HCT116 (cell line): ENCODE data around the gene TPM4. TPM values are rescaled to one million over a fixed set of nuclear protein-coding genes. Genes with fewer than 3 reads are reported as not detected.

Experiments used
- ATAC-seq: fragments of 200-7000 bp; cut with Tn5 transposase; 2 replicates; pipeline ENCODE4 v1.9.1; 2020; ENCODE audit warnings: mild to moderate bottlenecking, moderate library complexity
- BruUV-seq: library from RNA; stranded (reverse); fragments of 400-500 nt; replicated peaks from 2 replicates; lab custom pipeline; 2021; lab: Mats Ljungman, UMichigan
- CTCF ChIA-PET: fragments of 300-600 bp; sonication (Branson Sonifier 250); formaldehyde crosslinking; loops from one replicate; lab custom pipeline; 2021; ENCODE audit warnings: antibody characterized with exemption; lab: Charles Lee
- POLR2A ChIA-PET: fragments of 300-600, 350-600 bp; sonication (Branson Sonifier 250); formaldehyde crosslinking; loops from one replicate; lab custom pipeline; 2021; ENCODE audit warnings: antibody characterized with exemption; lab: Charles Lee
- RAD21 ChIA-PET, 2 experiments: fragments of 300-600 bp; sonication (Branson Sonifier 250); formaldehyde crosslinking; loops; one replicate each; lab custom pipeline; 2023; ENCODE audit warnings: low total read pairs in 2 of 2; ENCODE audit not compliant: uncharacterized antibody in 2 of 2, unreplicated experiment in 2 of 2, low non-redundant PET in 1 of 2; lab: Charles Lee
- DNase-seq: peaks from one replicate; pipeline ENCODE4 v3.0.0-alpha.2; 2010; ENCODE audit warnings: low read depth, low spot score
- H2AFZ ChIP-seq: fragments of 200-600 bp; shearing (Covaris generic), sonication (generic); 2 replicates; pipeline ENCODE4 v1.6.1; 2017; ENCODE audit warnings: low read depth, mixed run types, mixed read lengths, antibody characterized with exemption, low read length; ENCODE audit not compliant: poor library complexity, severe bottlenecking
- H3K27ac ChIP-seq: 2 replicates; pipeline ENCODE4 v1.5.1; 2012; ENCODE audit warnings: low read depth, low read length
- H3K27me3 ChIP-seq: fragments of 200-600 bp; sonication (generic); 2 replicates; pipeline ENCODE4 v1.6.1; 2016; ENCODE audit warnings: mixed run types, low read length, mixed read lengths; ENCODE audit not compliant: insufficient read depth
- H3K36me3 ChIP-seq, 2 experiments: fragments of 200-500 bp in 1 of 2; fragments of 200-600 bp in 1 of 2; sonication (Bioruptor generic) in 1 of 2; sonication (generic) in 1 of 2; 2 replicates each; pipeline versions ENCODE4 v1.5.1 to v1.6.1; 2014 to 2016; ENCODE audit warnings: low read length in 2 of 2, inconsistent platforms in 1 of 2, mixed read lengths in 1 of 2, mixed run types in 1 of 2; ENCODE audit not compliant: insufficient read depth in 2 of 2, control insufficient read depth in 1 of 2
- H3K4me1 ChIP-seq, 2 experiments: fragments of 200-600 bp in 1 of 2; sonication (generic) in 1 of 2; 2 replicates each; pipeline versions ENCODE4 v1.5.1 to v1.6.1; 2012 to 2017; ENCODE audit warnings: low read length in 2 of 2, inconsistent platforms in 1 of 2, mild to moderate bottlenecking in 1 of 2, mixed read lengths in 1 of 2, mixed run types in 1 of 2, moderate library complexity in 1 of 2; ENCODE audit not compliant: insufficient read depth in 2 of 2, control insufficient read depth in 1 of 2
- H3K4me2 ChIP-seq: fragments of 200-600 bp; sonication (generic); 2 replicates; pipeline ENCODE4 v1.6.1; 2017; ENCODE audit warnings: mixed run types, low read length, mixed read lengths
- H3K4me3 ChIP-seq, 2 experiments: fragments of 200-600 bp in 1 of 2; sonication (generic) in 1 of 2; replicated peaks in 1 of 2; 2 replicates each; pipeline ENCODE4 v1.5.1; 2011 to 2016; ENCODE audit warnings: low read length in 2 of 2, control low read depth in 1 of 2, low read depth in 1 of 2, mild to moderate bottlenecking in 1 of 2, mixed read lengths in 1 of 2, mixed run types in 1 of 2
- H3K79me2 ChIP-seq: fragments of 200-600 bp; sonication (generic); 2 replicates; pipeline ENCODE4 v1.6.1; 2017; ENCODE audit warnings: mild to moderate bottlenecking, mixed run types, low read length, moderate library complexity, mixed read lengths; ENCODE audit not compliant: insufficient read depth
- H3K9ac ChIP-seq: fragments of 200-600 bp; sonication (generic); 2 replicates; pipeline ENCODE4 v1.6.1; 2016; ENCODE audit warnings: low read length, mixed read lengths
- H3K9me2 ChIP-seq: fragments of 200-600 bp; sonication (generic), shearing (Covaris generic); 2 replicates; pipeline ENCODE4 v1.6.1; 2017; ENCODE audit warnings: mixed run types, mild to moderate bottlenecking, moderate library complexity; ENCODE audit not compliant: insufficient read depth
- H3K9me3 ChIP-seq, 2 experiments: fragments of 200-500 bp in 1 of 2; fragments of 200-600 bp in 1 of 2; sonication (Bioruptor generic) in 1 of 2; sonication (generic) in 1 of 2; 2 replicates each; pipeline ENCODE4 v1.6.1; 2014 to 2017; ENCODE audit warnings: low read length in 2 of 2, mixed read lengths in 2 of 2, inconsistent platforms in 1 of 2, low read depth in 1 of 2, mild to moderate bottlenecking in 1 of 2, mixed run types in 1 of 2, moderate library complexity in 1 of 2; ENCODE audit not compliant: control insufficient read depth in 1 of 2, insufficient read depth in 1 of 2
- H4K20me1 ChIP-seq: fragments of 200-600 bp; sonication (generic), shearing (Covaris generic); 2 replicates; pipeline ENCODE4 v1.6.1; 2017; ENCODE audit warnings: mixed run types, mild to moderate bottlenecking, moderate library complexity; ENCODE audit not compliant: insufficient read depth
- CEBPB ChIP-seq: IDR thresholded peaks from 2 replicates; pipeline ENCODE4 v1.6.1; 2012; ENCODE audit warnings: low read depth
- EGR1 ChIP-seq: IDR thresholded peaks from 2 replicates; pipeline ENCODE4 v1.6.1; 2012; ENCODE audit warnings: low read depth
- ELF1 ChIP-seq: IDR thresholded peaks from 2 replicates; pipeline ENCODE4 v1.6.1; 2012; ENCODE audit warnings: low read depth, borderline replicate concordance
- EZH2phosphoT487 ChIP-seq: fragments of 200-600 bp; IDR thresholded peaks from 2 replicates; pipeline ENCODE4 v1.6.1; 2018; ENCODE audit warnings: antibody characterized with exemption, borderline replicate concordance
- JUND ChIP-seq: IDR thresholded peaks from 2 replicates; pipeline ENCODE4 v1.6.1; 2012
- POLR2A ChIP-seq: IDR thresholded peaks from 2 replicates; pipeline ENCODE4 v1.7.0; 2011; ENCODE audit warnings: borderline replicate concordance; ENCODE audit not compliant: insufficient read depth, insufficient read length; ENCODE audit errors: extremely low read depth
- POLR2AphosphoS5 ChIP-seq: IDR thresholded peaks from 2 replicates; pipeline ENCODE4 v1.6.1; 2011; ENCODE audit warnings: mild to moderate bottlenecking, low read depth, low read length, moderate library complexity
- RAD21 ChIP-seq: IDR thresholded peaks from 2 replicates; pipeline ENCODE4 v1.6.1; 2012; ENCODE audit warnings: low read depth, mild to moderate bottlenecking
- SRF ChIP-seq: IDR thresholded peaks from 2 replicates; pipeline ENCODE4 v1.6.1; 2012; ENCODE audit warnings: low read depth
- TCF7L2 ChIP-seq: IDR thresholded peaks from 2 replicates; pipeline ENCODE4 v1.7.0; 2011; ENCODE audit warnings: borderline replicate concordance, inconsistent platforms; ENCODE audit not compliant: insufficient read depth, insufficient read length; ENCODE audit errors: extremely low read depth
- YY1 ChIP-seq: IDR thresholded peaks from 2 replicates; pipeline ENCODE4 v1.6.1; 2011; ENCODE audit warnings: low read length, low read depth, moderate library complexity, mild to moderate bottlenecking; ENCODE audit not compliant: insufficient replicate concordance; ENCODE audit errors: extremely low read depth
- ZNF274 ChIP-seq: fragments of 200-500 bp; sonication (Bioruptor generic); IDR thresholded peaks from 2 replicates; pipeline ENCODE4 v1.6.1; 2014; ENCODE audit warnings: mild to moderate bottlenecking, low read depth, low read length, inconsistent platforms
- intact Hi-C: fragments of 100-400 bp; cut with micrococcal nuclease; formaldehyde crosslinking; loops from 2 replicates; pipeline ENCODE4 v1.10.0; 2022
- total RNA-seq: library from RNA; stranded (reverse); gene quantifications from one replicate; pipeline ENCODE4 v1.2.1, GENCODE V29; 2021; ENCODE audit not compliant: unreplicated experiment
- TF ChIP-seq, protein P1 (sequence below), 3 experiments: fragments of 200-600 bp in 1 of 3; sonication (generic) in 1 of 3; IDR thresholded peaks in 2 of 3; conservative IDR thresholded peaks in 1 of 3; 2 replicates each; pipeline ENCODE4 v1.5.1; 2012 to 2017; ENCODE audit warnings: low read depth in 2 of 3, low read length in 2 of 3, antibody characterized with exemption in 1 of 3, borderline replicate concordance in 1 of 3, control low read depth in 1 of 3, mild to moderate bottlenecking in 1 of 3, mixed read lengths in 1 of 3, mixed run types in 1 of 3, moderate library complexity in 1 of 3; ENCODE audit not compliant: insufficient read depth in 1 of 3
- TF ChIP-seq, protein P2 (sequence below): IDR thresholded peaks from 2 replicates; pipeline ENCODE4 v1.6.1; 2012

TPM4 gene
- total RNA-seq, 1 experiment from 2014 or later = 275 TPM

DNA sequence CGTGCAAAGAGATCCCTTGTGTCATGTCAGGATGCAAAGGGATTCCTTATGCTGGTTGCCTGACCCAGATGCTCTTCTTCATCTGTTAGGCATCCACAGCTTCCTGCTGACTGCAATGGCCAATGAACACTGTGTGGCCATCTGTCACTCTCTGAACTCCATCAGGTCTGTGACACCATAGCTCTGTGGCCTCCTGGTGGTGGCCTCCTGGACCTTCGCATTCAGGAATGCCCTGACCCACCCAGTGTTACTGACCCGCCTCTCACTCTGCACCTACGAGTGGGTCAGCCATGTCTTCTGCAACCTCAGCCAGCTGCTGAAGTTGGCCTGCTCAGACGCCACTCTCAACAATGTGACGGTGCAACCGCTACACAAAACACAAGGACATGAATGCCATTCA lies 23.9 kb upstream of the TPM4 start:
- ChIA-PET CTCF (interaction anchor here (2.4 kb wide), 1 partner anchor 11 kb away, joined by 7 read pairs; no protein-coding TSS in a partner anchor), RAD21 (no interaction called here)
- peak; percentile 64 for ATAC-seq
- Histone ChIP-seq H2AFZ (no peak overlapping the region), H3K79me2 (no peaks in the 10 kb centered on the region), H3K9me3 (peaks cover 4 to 13% of the 10 kb centered on the region in 2 experiments; a peak in 3 of 4 replicates), H3K4me3 (no peak overlapping the region), H3K4me1 (no peaks in the 10 kb centered on the region; a peak in 1 of 4 replicates), H3K36me3 (no peaks in the 10 kb centered on the region), H4K20me1 (no peaks in the 10 kb centered on the region), H3K27me3 (no peaks in the 10 kb centered on the region)
- intact Hi-C loops = no loop called here
- no TSS peak for BruUV-seq
- no peak for TF ChIP-seq RAD21
- TF ChIP-seq, protein P1, sequence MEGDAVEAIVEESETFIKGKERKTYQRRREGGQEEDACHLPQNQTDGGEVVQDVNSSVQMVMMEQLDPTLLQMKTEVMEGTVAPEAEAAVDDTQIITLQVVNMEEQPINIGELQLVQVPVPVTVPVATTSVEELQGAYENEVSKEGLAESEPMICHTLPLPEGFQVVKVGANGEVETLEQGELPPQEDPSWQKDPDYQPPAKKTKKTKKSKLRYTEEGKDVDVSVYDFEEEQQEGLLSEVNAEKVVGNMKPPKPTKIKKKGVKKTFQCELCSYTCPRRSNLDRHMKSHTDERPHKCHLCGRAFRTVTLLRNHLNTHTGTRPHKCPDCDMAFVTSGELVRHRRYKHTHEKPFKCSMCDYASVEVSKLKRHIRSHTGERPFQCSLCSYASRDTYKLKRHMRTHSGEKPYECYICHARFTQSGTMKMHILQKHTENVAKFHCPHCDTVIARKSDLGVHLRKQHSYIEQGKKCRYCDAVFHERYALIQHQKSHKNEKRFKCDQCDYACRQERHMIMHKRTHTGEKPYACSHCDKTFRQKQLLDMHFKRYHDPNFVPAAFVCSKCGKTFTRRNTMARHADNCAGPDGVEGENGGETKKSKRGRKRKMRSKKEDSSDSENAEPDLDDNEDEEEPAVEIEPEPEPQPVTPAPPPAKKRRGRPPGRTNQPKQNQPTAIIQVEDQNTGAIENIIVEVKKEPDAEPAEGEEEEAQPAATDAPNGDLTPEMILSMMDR (IDR thresholded peaks at IDR 0.05 in 2 of 3, conservative IDR thresholded peaks at IDR 0.05 in 1 of 3; ENCODE audit: borderline replicate concordance in 1 of 3, insufficient read depth in 1 of 3, low read depth in 2 of 3, low read length in 2 of 3) = peak in 1 of 3 experiments; percentile 22; a peak in 1 of 6 replicates
- no peak for TF ChIP-seq YY1
- TF ChIP-seq, all 23 proteins: peak for 1
- H3K27ac ChIP-seq = no peak overlapping the region
- H3K4me2 ChIP-seq = no peak overlapping the region
- POLR2A ChIA-PET = interaction anchor here (0.7 to 1.4 kb wide), 2 partner anchors 11 to 133 kb away, joined by 3 to 4 read pairs; partner anchors contain the start of gene FAM32A
- no peak overlapping the region for H3K9ac ChIP-seq
- no peak for DNase-seq
- H3K9me2 ChIP-seq = no peaks in the 10 kb centered on the region

DNA sequence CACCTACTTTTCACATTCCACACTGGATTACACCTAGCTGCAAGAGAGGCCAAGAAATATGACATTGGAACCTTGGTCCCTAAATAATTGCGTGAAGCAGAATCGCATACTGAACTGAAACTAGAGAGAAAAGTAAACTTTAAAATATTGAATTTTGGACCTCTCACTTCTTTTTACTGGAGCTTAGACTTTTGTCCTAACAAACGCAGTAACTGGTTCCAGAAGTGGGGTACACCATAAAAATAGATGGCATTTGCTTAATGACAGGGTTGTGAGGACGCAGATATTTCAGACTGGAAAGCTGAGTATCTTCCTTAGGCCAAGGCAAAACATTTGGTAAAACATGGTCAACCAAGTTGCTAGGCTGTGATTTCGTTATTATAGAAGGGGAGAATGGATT lies 19.2 kb upstream of the TPM4 start:
- Histone ChIP-seq H3K9me2 (no peaks in the 10 kb centered on the region), H3K4me1 (no peaks in the 10 kb centered on the region), H2AFZ (no peak overlapping the region), H3K27me3 (no peaks in the 10 kb centered on the region), H3K27ac (no peak overlapping the region), H4K20me1 (no peaks in the 10 kb centered on the region), H3K79me2 (no peaks in the 10 kb centered on the region), H3K4me3 (no peak overlapping the region), H3K36me3 (no peaks in the 10 kb centered on the region), H3K9ac (no peak overlapping the region), H3K4me2 (no peak overlapping the region), H3K9me3 (peaks cover 4 to 20% of the 10 kb centered on the region in 2 experiments; a peak in 3 of 4 replicates)
- ATAC-seq (no peak), DNase-seq (no peak)
- intact Hi-C loops = no loop called here
- ChIA-PET CTCF (no interaction called here), POLR2A (no interaction called here), RAD21 (no interaction called here)
- TF ChIP-seq TCF7L2 (no peak), CEBPB (no peak), ZNF274 (no peak), EZH2phosphoT487 (no peak), RAD21 (no peak), POLR2A (no peak), ELF1 (no peak), EGR1 (no peak), POLR2AphosphoS5 (no peak), JUND (no peak), YY1 (no peak), SRF (no peak)
- TF ChIP-seq, protein P1 (IDR thresholded peaks at IDR 0.05 in 2 of 3, conservative IDR thresholded peaks at IDR 0.05 in 1 of 3; ENCODE audit: borderline replicate concordance in 1 of 3, insufficient read depth in 1 of 3, low read depth in 2 of 3, low read length in 2 of 3) = no peak
- TF ChIP-seq, protein P2, sequence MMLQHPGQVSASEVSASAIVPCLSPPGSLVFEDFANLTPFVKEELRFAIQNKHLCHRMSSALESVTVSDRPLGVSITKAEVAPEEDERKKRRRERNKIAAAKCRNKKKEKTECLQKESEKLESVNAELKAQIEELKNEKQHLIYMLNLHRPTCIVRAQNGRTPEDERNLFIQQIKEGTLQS = no peak
- BruUV-seq = no TSS peak
